Adrenal gland (tissue), 12 donors: ENCODE data around the gene TMEM9B. TPM values are rescaled to one million over a fixed set of nuclear protein-coding genes. Genes with fewer than 3 reads are reported as not detected.
A peak's percentile ranks its signal among the peaks of the same experiment; 100 is the strongest.

ENCODE experiments used
- DNase-seq, 7 donors: peaks; one replicate each; pipeline ENCODE4 v3.0.0-alpha.2; 2019 to 2020
- H3K27ac ChIP-seq, 5 donors: fragments of 200-600 bp; sonication (generic) in 4 of 5; 1 replicate in 3 of 5; 2 replicates in 2 of 5; pipeline versions ENCODE4 v1.5.1 to v1.8.0; 2016 to 2020; ENCODE audit warnings: mild to moderate bottlenecking in 1 of 5
- H3K27me3 ChIP-seq: fragments of 200-600 bp; 2 replicates; pipeline ENCODE4 v1.8.0; 2021
- H3K36me3 ChIP-seq, 2 donors: fragments of 200-600 bp; replicated peaks in 1 of 2; 1 replicate in 1 of 2; 2 replicates in 1 of 2; pipeline versions ENCODE4 v1.5.1 to v1.8.0; 2018 to 2022
- H3K4me1 ChIP-seq, 2 donors: fragments of 200-600 bp; replicated peaks in 1 of 2; 1 replicate in 1 of 2; 2 replicates in 1 of 2; pipeline versions ENCODE4 v1.5.1 to v1.8.0; 2018 to 2021
- H3K4me3 ChIP-seq, 4 donors: fragments of 200-600 bp; sonication (generic) in 3 of 4; one replicate each; pipeline ENCODE4 v1.5.1; 2016 to 2018
- H3K9me3 ChIP-seq, 3 donors: fragments of 200-600 bp; sonication (generic) in 1 of 3; replicated peaks in 1 of 3; 1 replicate in 2 of 3; 2 replicates in 1 of 3; pipeline versions ENCODE4 v1.5.1 to v1.8.0; 2016 to 2021
- CTCF ChIP-seq, 6 experiments: fragments of 450-650 bp in 4 of 6; fragments of 200-600 bp in 2 of 6; sonication (generic) in 1 of 6; IDR thresholded peaks; 1 replicate in 5 of 6; 2 replicates in 1 of 6; pipeline versions ENCODE4 v1.5.1 to v1.8.0; 2016 to 2021; ENCODE audit warnings: antibody characterized with exemption in 6 of 6, mild to moderate bottlenecking in 2 of 6, moderate library complexity in 1 of 6
- POLR2A ChIP-seq, 2 donors: fragments of 450-650 bp; IDR thresholded peaks; one replicate each; pipeline ENCODE4 v1.6.1; 2017; ENCODE audit warnings: antibody characterized with exemption in 2 of 2, mild to moderate bottlenecking in 2 of 2, moderate library complexity in 1 of 2
- WGBS, 4 donors: extraction: QIAGEN DNeasy Blood & Tissue Kit in 2 of 4; methylation state at CpG; one replicate each; pipeline versions ENCODE4 v1.1.5 to v1.1.7; 2013 to 2017; 5-methylcytosine and 5-hydroxymethylcytosine counted together
- intact Hi-C, 2 donors: fragments of 100-400 bp; cut with DNase I; formaldehyde crosslinking; loops; one replicate each; pipeline versions ENCODE4 v1.14.1 to v1.15.0; 2022 to 2023
- polyA plus RNA-seq, 3 donors: library from polyadenylated mRNA; stranded (reverse); fragments of 200-250 nt in 2 of 3; fragments of 350-450 nt in 1 of 3; fragmentation: Illumina TruSeq in 1 of 3; extraction: RNeasy Lipid Tissue Mini Kit (QIAGEN cat#74804) in 1 of 3; gene quantifications; one replicate each; pipeline ENCODE4 v1.2.3, GENCODE V29; 2013 to 2014
- total RNA-seq, 9 donors: library from RNA; depleted of rRNA in 4 of 9; stranded (reverse); fragments of >200 nt in 4 of 9; fragments of 120-200 nt in 1 of 9; fragmentation: NEBNext Ultra II Directional in 1 of 9; extraction: Animal tissue kit (Norgen Biotek cat#: 25700) in 1 of 9; gene quantifications; one replicate each; pipeline versions ENCODE4 v1.1.0 to v1.2.4, GENCODE V29; 2013 to 2023
- donor health status: healthy with polysubstance abuse.
- donor health status: Bipolar disorder and iron deficiency.
- donor health status: DM: yes; HTN: yes; CAD: no.
- donor health status: DM: no; HTN: no; CAD: no.
- donor health status: DM: no; HTN: no; CAD: no.
- donor health status: DM: yes; HTN: yes; CAD: no.

Gene TMEM9B
- total and polyA plus RNA-seq, 12 donors = 18.6 to 76.3 (median 46.5) TPM

GRCh38 chr11:8962841-8963240 lies 1.4 kb downstream of the TMEM9B start:
- intact Hi-C loops = loop anchor here in 1 of 2 donors (5.0 kb wide), 1 partner anchor 276 kb away; no protein-coding TSS in a partner anchor
- TF ChIP-seq CTCF (IDR thresholded peaks at IDR 0.05) (no peak), POLR2A (IDR thresholded peaks at IDR 0.05) (no peak)
- Histone ChIP-seq H3K9me3 (no peaks in the 10 kb centered on the region), H3K4me3 (peak overlapping the region in 1 of 4 donors; percentile 75), H3K27me3 (no peaks in the 10 kb centered on the region), H3K36me3 (no peaks in the 10 kb centered on the region), H3K4me1 (peaks cover 27 to 42% of the 10 kb centered on the region in 2 donors), H3K27ac (peak overlapping the region in 3 of 5 donors; percentile 12 to 95 (median 33))
- 22 to 26% (median 24%) methylated on average over 2 of the region's 2 CpGs for WGBS, 4 donors
- DNase-seq = no peak

DNA sequence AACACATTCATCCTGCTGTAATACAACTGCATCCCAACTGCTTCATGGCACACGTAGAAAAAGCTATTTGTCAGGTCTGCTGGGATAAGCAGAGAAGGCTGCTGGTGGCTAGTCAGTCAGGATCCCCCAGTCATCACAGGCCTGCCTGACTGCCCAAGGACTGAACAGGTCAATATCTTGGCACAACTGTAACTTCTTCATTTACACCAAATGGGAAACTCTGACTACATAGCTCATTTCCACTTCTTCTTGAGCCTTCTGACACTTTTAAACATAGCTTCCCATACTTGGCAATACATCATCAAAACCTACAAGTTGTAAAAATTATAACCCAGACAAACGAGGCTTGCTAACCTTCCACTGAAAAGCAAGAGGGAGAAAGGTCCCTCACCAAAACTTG lies 2.8 kb downstream of the TMEM9B start:
- intact Hi-C loops = loop anchor here in 1 of 2 donors (5.0 kb wide), 1 partner anchor 274 kb away; no protein-coding TSS in a partner anchor
- DNase-seq = no peak
- H3K36me3 ChIP-seq = no peaks in the 10 kb centered on the region
- no peaks in the 10 kb centered on the region for H3K9me3 ChIP-seq
- no peak overlapping the region for H3K27ac ChIP-seq
- 45 to 63% (median 52%) methylated on average over 2 of the region's 2 CpGs for WGBS, 4 donors
- no peak overlapping the region for H3K4me3 ChIP-seq
- TF ChIP-seq CTCF (IDR thresholded peaks at IDR 0.05) (no peak), POLR2A (IDR thresholded peaks at IDR 0.05) (no peak)
- no peaks in the 10 kb centered on the region for H3K27me3 ChIP-seq
- H3K4me1 ChIP-seq = peaks cover 27 to 46% of the 10 kb centered on the region in 2 donors

DNA sequence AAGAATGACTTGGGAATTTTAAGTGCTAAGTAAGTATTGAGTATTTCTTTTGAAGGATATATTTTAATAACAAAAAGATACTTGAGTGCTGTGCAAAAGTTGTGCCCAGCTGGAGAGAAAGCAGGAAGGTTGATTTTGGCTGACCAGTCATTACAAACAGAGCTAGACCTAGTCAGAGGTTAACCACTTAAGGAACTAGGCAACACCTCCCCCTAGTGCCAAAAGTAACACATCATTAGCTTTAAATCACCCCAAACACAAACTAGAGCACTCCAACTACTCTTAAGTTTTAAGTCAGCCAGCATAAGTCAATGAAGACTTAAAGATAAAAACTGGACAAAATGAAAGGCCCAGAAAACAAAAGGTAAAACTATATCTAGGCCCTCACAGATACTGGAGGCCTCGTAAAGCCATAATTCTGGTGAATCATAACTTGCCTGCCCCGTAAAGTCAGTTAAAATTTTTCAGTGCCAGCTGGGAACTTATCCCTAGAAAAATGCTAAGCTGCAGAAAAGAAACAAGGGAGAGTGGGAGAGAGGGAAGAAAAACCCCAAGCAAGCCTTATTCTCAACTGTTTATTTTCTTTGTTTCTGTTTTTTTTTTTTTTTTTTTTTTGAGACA lies 4.6 kb downstream of the TMEM9B start:
- Histone ChIP-seq H3K36me3 (peaks cover 0 to 14% of the 10 kb centered on the region in 2 donors), H3K4me1 (peaks cover 19 to 37% of the 10 kb centered on the region in 2 donors), H3K9me3 (no peaks in the 10 kb centered on the region), H3K4me3 (no peak overlapping the region), H3K27me3 (no peaks in the 10 kb centered on the region), H3K27ac (peak overlapping the region; percentile 16 to 72 (median 45))
- DNase-seq = peak in 4 of 7 donors; percentile 25 to 49 (median 29)
- TF ChIP-seq POLR2A (IDR thresholded peaks at IDR 0.05) (no peak), CTCF (IDR thresholded peaks at IDR 0.05) (peak in 5 of 6 experiments; percentile 14 to 58 (median 55))
- WGBS, 4 donors = 6 to 36% (median 20%) methylated on average over 2 of the region's 2 CpGs
- intact Hi-C loops = loop anchor here in 1 of 2 donors (5.0 kb wide), 2 partner anchors 42 to 272 kb away; no protein-coding TSS in a partner anchor

DNA sequence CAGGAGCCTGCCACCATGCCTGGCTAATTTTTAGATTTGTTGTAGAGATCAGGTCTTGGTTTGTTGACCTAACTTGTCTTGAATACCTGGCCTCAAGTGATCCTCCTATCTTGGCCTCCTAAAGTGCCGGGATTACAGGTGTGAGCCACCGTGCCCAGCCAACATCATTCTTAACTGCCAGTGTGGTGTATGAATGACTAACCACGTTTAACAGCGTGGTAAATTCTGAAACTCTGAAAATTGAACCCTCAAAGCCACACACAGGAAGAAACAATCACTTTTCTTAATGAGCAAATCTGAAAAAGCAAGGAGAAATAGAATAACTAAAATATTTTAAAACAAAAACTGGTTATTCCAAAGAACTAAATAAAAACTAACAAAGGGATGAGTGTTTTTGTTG lies 7.4 kb downstream of the TMEM9B start:
- no peak for DNase-seq
- Histone ChIP-seq H3K27me3 (no peaks in the 10 kb centered on the region), H3K9me3 (no peaks in the 10 kb centered on the region), H3K4me3 (no peak overlapping the region), H3K36me3 (peaks cover 0 to 39% of the 10 kb centered on the region in 2 donors), H3K27ac (no peak overlapping the region), H3K4me1 (peaks cover 10 to 19% of the 10 kb centered on the region in 2 donors)
- TF ChIP-seq CTCF (IDR thresholded peaks at IDR 0.05) (no peak), POLR2A (IDR thresholded peaks at IDR 0.05) (no peak)
- intact Hi-C loops = loop anchor here in 1 of 2 donors (5.0 kb wide), 1 partner anchor 40 kb away; no protein-coding TSS in a partner anchor
- WGBS, 4 donors = 73 to 86% (median 80%) methylated on average over 4 of the region's 4 CpGs
